K562 (cell line): Measurements from ENCODE around the gene HPCAL1. TPM values are rescaled to one million over a fixed set of nuclear protein-coding genes. Genes with fewer than 3 reads are reported as not detected.

Experiments used
- HNRNPK ChIP-seq: fragments of 200-400 bp; formaldehyde crosslinking; IDR thresholded peaks from one replicate; pipeline ENCODE4 v1.6.1; 2018; ENCODE audit warnings: mild to moderate bottlenecking, low read depth, low read length; ENCODE audit not compliant: poor library complexity, severe bottlenecking
- ID3 ChIP-seq, 2 experiments: fragments of 250-450 bp in 1 of 2; fragments of 450-650 bp in 1 of 2; sonication (Bioruptor Pico) in 1 of 2; IDR thresholded peaks; 2 replicates each; pipeline versions ENCODE4 v1.6.1 to v1.8.0; 2016 to 2021; ENCODE audit warnings: mild to moderate bottlenecking in 2 of 2, moderate library complexity in 2 of 2, missing compliant biosample characterization in 1 of 2, missing genetic modification characterization in 1 of 2
- MNT ChIP-seq, 2 experiments: fragments of 450-650 bp; conservative IDR thresholded peaks; 2 replicates each; pipeline ENCODE4 v1.6.1; 2017; ENCODE audit warnings: mild to moderate bottlenecking in 2 of 2, moderate library complexity in 2 of 2
- PRPF4 ChIP-seq: fragments of 200-400 bp; formaldehyde crosslinking; IDR thresholded peaks from one replicate; pipeline ENCODE4 v1.6.1; 2017; ENCODE audit warnings: low read length, low read depth, mild to moderate bottlenecking; ENCODE audit not compliant: insufficient read depth, poor library complexity, severe bottlenecking
- REST ChIP-seq, 2 experiments: fragments of 450-650 bp; formaldehyde crosslinking in 1 of 2; IDR thresholded peaks; 2 replicates each; pipeline versions ENCODE4 v1.4.0 to v1.6.1; 2014 to 2020; ENCODE audit warnings: mild to moderate bottlenecking in 2 of 2, borderline replicate concordance in 1 of 2, low read depth in 1 of 2
- TGIF2 ChIP-seq: sonication (generic); formaldehyde crosslinking; IDR thresholded peaks from 2 replicates; pipeline ENCODE4 v1.8.1; 2022; ENCODE audit warnings: mild to moderate bottlenecking, missing genetic modification reagents, moderate library complexity
- TRIM24 ChIP-seq, 2 experiments: fragments of 450-650 bp; IDR thresholded peaks; 2 replicates each; pipeline ENCODE4 v1.6.1; 2016
- ZNF57 ChIP-seq: fragments of 450-650 bp; formaldehyde crosslinking; IDR thresholded peaks from 2 replicates; pipeline ENCODE4 v1.4.0; 2020; ENCODE audit warnings: mild to moderate bottlenecking, moderate library complexity
- polyA plus RNA-seq, 8 experiments: library from polyadenylated mRNA; depleted of rRNA in 4 of 8; stranded (reverse) in 5 of 8; unstranded in 3 of 8; fragments of >200 nt; fragmentation: Nextera tagmentation in 2 of 8; fragmentation: Illumina TruSeq in 1 of 8; extraction: Ambion mirVana in 2 of 8; extraction: Trizol in 1 of 8; gene quantifications; 2 replicates each; pipeline versions ENCODE4 v1.2.1 to v1.2.3, GENCODE V29; 2011 to 2014; ENCODE audit warnings: inconsistent platforms in 1 of 8, missing spikeins in 1 of 8
- total RNA-seq, 7 experiments: library from RNA; depleted of rRNA in 6 of 7; stranded (reverse); fragments of >200 nt in 6 of 7; fragmentation: Illumina TruSeq in 2 of 7; extraction: Trizol in 2 of 7; gene quantifications; 2 replicates each; pipeline versions ENCODE4 v1.2.1 to v1.2.3, GENCODE V29; 2011 to 2021; ENCODE audit warnings: low replicate concordance in 1 of 7

The HPCAL1 gene
- total and polyA plus RNA-seq, 9 of the 15 experiments (the other 6 are each of a cell fraction or from before 2014, with no cell fraction given) = 2.7 to 65.5 (median 23.9) TPM

- TF ChIP-seq REST (IDR thresholded peaks at IDR 0.05; ENCODE audit: borderline replicate concordance) = no peak
- no peak for TF ChIP-seq REST (CRISPR knock-in tag; IDR thresholded peaks at IDR 0.05; ENCODE audit: low read depth)
- no peak for TF ChIP-seq ID3 (CRISPR knock-in tag; IDR thresholded peaks at IDR 0.05)
- TF ChIP-seq ID3 (tag; IDR thresholded peaks at IDR 0.05) = no peak
- TF ChIP-seq TRIM24 (IDR thresholded peaks at IDR 0.05) = no peak
- TF ChIP-seq MNT (conservative IDR thresholded peaks at IDR 0.05) = no peak
- TF ChIP-seq ZNF57 (CRISPR knock-in tag) = no peak
- TF ChIP-seq PRPF4 = no peak
- no peak for TF ChIP-seq TGIF2 (CRISPR knock-in tag)
- TF ChIP-seq HNRNPK = no peak
Observed at GRCh38 chr2:10423400-10423774, 120.7 kb downstream of the HPCAL1 start (continued).
